ENCODE data around the gene HNRNPA0. TPM values are rescaled to one million over a fixed set of nuclear protein-coding genes. Genes with fewer than 3 reads are reported as not detected.
"Not testable (repeated sequence)": the region's sequence is repeated elsewhere in the genome, so short reads cannot be mapped to it uniquely, and the experiment has no call there.

Gene HNRNPA0
- total RNA-seq: 10 to 100 TPM; 44.3 to 44.6 TPM

GRCh38 chr5:137754188-137754960 lies at the start of gene HNRNPA0:
Gene HNRNPA0 (minus strand): TSS chr5:137754363. CDS start chr5:137754066, 297 bp downstream.
- peaks cover 4% of the 10 kb centered on the region for H3K27me3 Mint-ChIP-seq
- H3K36me3 Mint-ChIP-seq: peaks cover 45% of the 10 kb centered on the region
- peak within 1 kb of the TSS; percentile 98 for H3K4me3 Mint-ChIP-seq
- H3K27ac Mint-ChIP-seq: peak within 1 kb of the TSS; percentile 100
- H3K9me3 Mint-ChIP-seq: no peaks in the 10 kb centered on the region
- DNase-seq: peak; percentile 97
- peaks cover 19% of the 10 kb centered on the region for H3K4me1 Mint-ChIP-seq

GRCh38 chr5:137802282-137803210 lies 48.4 kb upstream of the HNRNPA0 start:
- H3K36me3 Mint-ChIP-seq: no peaks in the 10 kb centered on the region
- no peak overlapping the region for H3K4me3 Mint-ChIP-seq
- H3K27ac Mint-ChIP-seq: no peak overlapping the region
- H3K9me3 Mint-ChIP-seq: no peaks in the 10 kb centered on the region
- no peaks in the 10 kb centered on the region for H3K27me3 Mint-ChIP-seq
- DNase-seq: no peak
- no peaks in the 10 kb centered on the region for H3K4me1 Mint-ChIP-seq

DNA sequence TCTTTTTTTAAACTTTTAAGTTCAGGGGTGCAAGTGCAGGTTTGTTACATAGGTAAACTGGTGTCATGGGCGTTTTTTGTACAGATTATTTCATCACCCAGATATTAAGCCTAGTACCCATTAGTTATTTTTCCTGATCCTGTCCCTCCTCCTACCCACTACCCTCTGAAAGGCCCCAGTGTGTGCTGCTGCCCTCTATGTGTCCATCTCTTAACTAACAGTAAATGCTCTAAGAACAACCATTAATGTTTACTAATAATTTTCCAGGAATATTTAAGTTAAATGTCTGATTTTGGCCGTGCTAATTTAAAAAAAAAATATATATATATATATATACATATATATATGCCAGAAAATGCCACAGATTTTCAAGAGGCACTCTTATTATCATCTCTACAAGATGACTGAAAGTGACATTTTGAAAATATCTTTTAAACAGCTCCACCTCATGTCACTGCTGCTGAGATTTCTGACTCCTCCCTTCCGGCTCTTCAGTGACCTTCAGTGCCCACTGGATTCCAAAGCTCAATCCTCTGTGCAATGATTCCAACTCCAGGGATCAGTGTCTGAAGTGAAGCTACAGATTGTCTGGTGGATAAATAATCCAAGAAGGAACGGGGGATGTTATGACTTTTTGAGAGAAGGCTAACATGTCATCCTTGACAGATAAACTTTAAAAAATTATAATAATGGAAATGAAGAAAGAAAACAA lies 46.7 kb upstream of the HNRNPA0 start:
- Mint-ChIP-seq H3K36me3 (no peaks in the 10 kb centered on the region), H3K4me3 (no peak overlapping the region), H3K27me3 (no peaks in the 10 kb centered on the region), H3K9me3 (no peaks in the 10 kb centered on the region), H3K27ac (no peak overlapping the region), H3K4me1 (no peaks in the 10 kb centered on the region)
- DNase-seq: no peak

- Mint-ChIP-seq H3K4me3 (no peak overlapping the region), H3K9me3 (no peaks in the 10 kb centered on the region), H3K36me3 (no peaks in the 10 kb centered on the region), H3K27me3 (no peaks in the 10 kb centered on the region), H3K4me1 (no peaks in the 10 kb centered on the region), H3K27ac (no peak overlapping the region)
- DNase-seq: no peak
Observed at GRCh38 chr5:137796279-137796678, 42.1 kb upstream of the HNRNPA0 start.

GRCh38 chr5:137794863-137795262 lies 40.7 kb upstream of the HNRNPA0 start:
- Mint-ChIP-seq H3K27me3 (no peaks in the 10 kb centered on the region), H3K36me3 (no peaks in the 10 kb centered on the region), H3K9me3 (no peaks in the 10 kb centered on the region), H3K27ac (no peak overlapping the region), H3K4me1 (no peaks in the 10 kb centered on the region), H3K4me3 (no peak overlapping the region)
- no peak for DNase-seq

GRCh38 chr5:137792303-137792702 lies 38.1 kb upstream of the HNRNPA0 start:
- Mint-ChIP-seq H3K9me3 (peaks cover 2% of the 10 kb centered on the region), H3K27me3 (no peaks in the 10 kb centered on the region), H3K4me1 (no peaks in the 10 kb centered on the region), H3K4me3 (no peak overlapping the region), H3K36me3 (peaks cover 2% of the 10 kb centered on the region), H3K27ac (no peak overlapping the region)
- no peak for DNase-seq

- H3K9me3 Mint-ChIP-seq: peaks cover 2% of the 10 kb centered on the region
- peaks cover 2% of the 10 kb centered on the region for H3K36me3 Mint-ChIP-seq
- no peak for DNase-seq
- no peak overlapping the region for H3K27ac Mint-ChIP-seq
- H3K4me1 Mint-ChIP-seq: no peaks in the 10 kb centered on the region
- H3K4me3 Mint-ChIP-seq: no peak overlapping the region
- no peaks in the 10 kb centered on the region for H3K27me3 Mint-ChIP-seq
Observed at GRCh38 chr5:137791799-137792198, 37.6 kb upstream of the HNRNPA0 start.

- Mint-ChIP-seq H3K9me3 (peaks cover 2% of the 10 kb centered on the region), H3K27ac (no peak overlapping the region), H3K4me3 (no peak overlapping the region), H3K27me3 (no peaks in the 10 kb centered on the region), H3K4me1 (no peaks in the 10 kb centered on the region), H3K36me3 (peaks cover 4% of the 10 kb centered on the region)
- DNase-seq: no peak
Observed at GRCh38 chr5:137791387-137791786, 37.2 kb upstream of the HNRNPA0 start.

- not testable (repeated sequence) for H3K27me3 Mint-ChIP-seq
Observed at GRCh38 chr5:137788560-137788959, 34.4 kb upstream of the HNRNPA0 start.

GRCh38 chr5:137782984-137783536 lies 28.9 kb upstream of the HNRNPA0 start:
- Mint-ChIP-seq H3K36me3 (peaks cover 2% of the 10 kb centered on the region), H3K27ac (no peak overlapping the region), H3K4me3 (no peak overlapping the region), H3K27me3 (no peaks in the 10 kb centered on the region), H3K4me1 (no peaks in the 10 kb centered on the region), H3K9me3 (peaks cover 2% of the 10 kb centered on the region)
- no peak for DNase-seq

More at GRCh38 chr5:137788560-137788959, 34.4 kb upstream of the HNRNPA0 start:
- H3K4me1 Mint-ChIP-seq, H3K4me3 Mint-ChIP-seq, H3K36me3 Mint-ChIP-seq, H3K9me3 Mint-ChIP-seq, H3K27ac Mint-ChIP-seq, DNase-seq: not testable (repeated sequence)

- no peak for DNase-seq
- H3K4me3 Mint-ChIP-seq: no peak overlapping the region
- H3K27ac Mint-ChIP-seq: no peak overlapping the region
- no peaks in the 10 kb centered on the region for H3K4me1 Mint-ChIP-seq
- H3K27me3 Mint-ChIP-seq: no peaks in the 10 kb centered on the region
- peaks cover 2% of the 10 kb centered on the region for H3K9me3 Mint-ChIP-seq
- peaks cover 2% of the 10 kb centered on the region for H3K36me3 Mint-ChIP-seq
Observed at GRCh38 chr5:137782055-137782454, 27.9 kb upstream of the HNRNPA0 start.

DNA sequence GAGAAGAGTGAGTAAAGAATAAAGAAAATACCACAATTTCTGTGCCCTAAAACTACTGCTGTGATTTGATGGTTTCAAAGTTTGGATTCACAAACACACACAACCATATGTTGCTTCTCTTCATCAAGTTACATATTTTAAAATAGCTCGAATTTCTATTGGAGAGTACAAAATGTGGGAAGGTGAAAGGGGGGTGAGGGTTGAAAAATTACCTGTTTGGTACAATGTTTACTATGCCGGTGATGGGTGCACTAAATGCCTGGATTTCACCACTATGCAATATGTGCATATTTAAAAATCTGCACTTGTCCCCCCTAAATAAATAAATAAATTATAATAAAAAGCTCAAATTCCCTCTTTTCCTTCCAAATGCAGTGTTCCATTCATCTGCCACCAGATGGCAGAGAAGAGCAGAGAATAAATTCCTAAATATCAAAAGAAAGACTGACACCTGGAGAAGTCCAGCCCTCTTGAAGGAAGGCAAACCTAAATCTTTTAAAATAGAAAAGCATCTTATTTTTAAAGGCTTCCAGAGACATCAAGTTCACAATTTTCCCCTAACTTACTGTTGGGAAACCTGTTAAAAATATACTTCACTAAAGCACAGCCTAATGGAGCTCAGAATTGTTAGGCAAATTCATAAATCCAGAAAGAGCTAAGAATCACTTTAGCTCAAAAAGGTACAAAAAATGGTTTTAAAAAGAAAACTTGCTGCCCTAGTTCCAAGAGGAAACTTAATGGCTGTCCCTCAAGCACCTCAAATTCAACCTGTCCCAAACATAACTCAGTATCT lies 24.8 kb upstream of the HNRNPA0 start:
- H3K36me3 Mint-ChIP-seq: no peaks in the 10 kb centered on the region
- no peaks in the 10 kb centered on the region for H3K9me3 Mint-ChIP-seq
- no peaks in the 10 kb centered on the region for H3K4me1 Mint-ChIP-seq
- DNase-seq: no peak
- no peak overlapping the region for H3K4me3 Mint-ChIP-seq
- no peaks in the 10 kb centered on the region for H3K27me3 Mint-ChIP-seq
- H3K27ac Mint-ChIP-seq: no peak overlapping the region

- H3K4me3 Mint-ChIP-seq, H3K27ac Mint-ChIP-seq, DNase-seq, H3K27me3 Mint-ChIP-seq, H3K4me1 Mint-ChIP-seq: not testable (repeated sequence)
- Mint-ChIP-seq H3K9me3 (peaks cover 15% of the 10 kb centered on the region), H3K36me3 (peaks cover 25% of the 10 kb centered on the region)
Observed at GRCh38 chr5:137767937-137768336, 13.8 kb upstream of the HNRNPA0 start.

GRCh38 chr5:137761566-137761965 lies 7.4 kb upstream of the HNRNPA0 start:
- DNase-seq: no peak
- H3K27me3 Mint-ChIP-seq: no peaks in the 10 kb centered on the region
- no peaks in the 10 kb centered on the region for H3K9me3 Mint-ChIP-seq
- H3K4me1 Mint-ChIP-seq: no peaks in the 10 kb centered on the region
- peaks cover 7% of the 10 kb centered on the region for H3K36me3 Mint-ChIP-seq
- no peak overlapping the region for H3K4me3 Mint-ChIP-seq
- no peak overlapping the region for H3K27ac Mint-ChIP-seq

All from activated naive CD8-positive, alpha-beta T cell treated with anti-CD3 and anti-CD28 coated beads for 36 hours (primary cell).